Jurkat, Clone E6-1 (cell line): Measurements from ENCODE around the gene CLEC2L.
"Not testable (repeated sequence)": the region's sequence is repeated elsewhere in the genome, so short reads cannot be mapped to it uniquely, and the experiment has no call there.

Source experiments
- DNase-seq: peaks from one replicate; pipeline ENCODE4 v3.0.0-alpha.2; 2011; ENCODE audit warnings: low read depth, low spot score
- H3K4me3 ChIP-seq: 2 replicates; pipeline ENCODE4 v1.5.1; 2011; ENCODE audit warnings: mild to moderate bottlenecking, low read length, control low read depth, moderate library complexity

CLEC2L gene

GRCh38 chr7:139543801-139544603, 20.5 kb downstream of the CLEC2L start:
- no peak overlapping the region for H3K4me3 ChIP-seq
- DNase-seq: no peak

GRCh38 chr7:139544645-139545044, 21.2 kb downstream of the CLEC2L start:
- no peak overlapping the region for H3K4me3 ChIP-seq

DNA sequence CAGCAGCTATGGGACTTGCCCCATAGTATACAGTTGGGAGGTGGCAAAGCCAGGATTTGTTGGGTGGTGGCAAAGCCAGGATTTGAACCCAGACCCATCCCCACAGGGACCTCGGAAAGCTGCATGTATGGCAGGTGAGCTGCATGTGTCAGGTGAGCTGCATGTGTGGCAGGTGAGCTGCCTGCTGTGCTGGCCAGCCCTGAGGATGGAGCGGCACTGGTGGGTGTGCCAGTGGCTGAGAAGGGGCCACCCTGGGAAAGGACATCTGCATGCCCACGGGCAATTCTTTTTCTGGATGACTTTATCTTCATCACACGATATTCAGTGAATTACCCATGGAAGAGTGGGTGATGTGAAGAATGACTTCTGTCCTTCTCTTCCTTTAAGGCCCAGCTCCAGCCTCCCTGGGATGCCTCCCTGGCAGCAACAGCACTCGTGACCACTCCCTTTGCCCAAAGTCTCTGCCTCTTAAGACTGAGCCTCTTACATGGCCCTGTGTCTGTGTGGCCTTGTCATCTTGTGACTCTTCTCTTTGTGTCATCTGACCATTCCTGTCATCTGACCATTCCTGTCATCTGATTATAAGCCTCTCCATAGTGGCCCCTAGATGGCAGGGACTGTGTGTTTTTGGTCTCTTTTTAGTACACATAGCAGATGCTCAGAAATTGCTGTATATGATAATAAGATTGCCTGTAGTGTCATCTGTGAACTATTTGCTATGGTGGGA, 25.0 kb downstream of the CLEC2L start:
- no peak for DNase-seq

More at GRCh38 chr7:139544645-139545044, 21.2 kb downstream of the CLEC2L start:
- no peak for DNase-seq

GRCh38 chr7:139553991-139554700, 30.7 kb downstream of the CLEC2L start:
- DNase-seq, H3K4me3 ChIP-seq: not testable (repeated sequence)

More for the DNA sequence above, 25.0 kb downstream of the CLEC2L start:
- no peak overlapping the region for H3K4me3 ChIP-seq

- no peak overlapping the region for H3K4me3 ChIP-seq
- DNase-seq: no peak
Observed at GRCh38 chr7:139557857-139558581, 34.5 kb downstream of the CLEC2L start.

- no peak overlapping the region for H3K4me3 ChIP-seq
- no peak for DNase-seq
Observed at GRCh38 chr7:139559364-139560105, 36.0 kb downstream of the CLEC2L start.

DNA sequence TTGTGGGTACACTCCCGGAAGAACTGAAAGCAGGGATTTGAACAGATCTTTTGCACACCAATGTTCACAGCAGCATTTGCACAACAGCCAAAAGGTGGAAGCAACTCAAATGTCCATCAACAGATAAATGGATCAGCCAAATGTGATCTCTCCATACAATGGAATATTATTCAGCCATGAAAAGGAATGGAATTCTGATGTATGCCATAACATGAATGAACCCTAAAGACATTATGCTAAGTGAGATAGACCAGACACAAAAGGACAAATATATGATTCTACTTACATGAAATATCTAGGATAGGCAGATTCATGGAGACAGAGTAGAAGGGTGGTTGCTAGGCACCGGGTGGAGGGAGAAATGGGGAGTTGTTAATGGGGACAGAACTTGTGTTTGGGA, 36.7 kb downstream of the CLEC2L start:
- DNase-seq: no peak
- no peak overlapping the region for H3K4me3 ChIP-seq

- H3K4me3 ChIP-seq: no peak overlapping the region
- no peak for DNase-seq
Observed at GRCh38 chr7:139560678-139561077, 37.2 kb downstream of the CLEC2L start.

- DNase-seq: no peak
Observed at GRCh38 chr7:139562491-139562890, 39.0 kb downstream of the CLEC2L start.

GRCh38 chr7:139562961-139563565, 39.6 kb downstream of the CLEC2L start:
- no peak for DNase-seq
- H3K4me3 ChIP-seq: no peak overlapping the region

More at GRCh38 chr7:139562491-139562890, 39.0 kb downstream of the CLEC2L start:
- H3K4me3 ChIP-seq: no peak overlapping the region

DNA sequence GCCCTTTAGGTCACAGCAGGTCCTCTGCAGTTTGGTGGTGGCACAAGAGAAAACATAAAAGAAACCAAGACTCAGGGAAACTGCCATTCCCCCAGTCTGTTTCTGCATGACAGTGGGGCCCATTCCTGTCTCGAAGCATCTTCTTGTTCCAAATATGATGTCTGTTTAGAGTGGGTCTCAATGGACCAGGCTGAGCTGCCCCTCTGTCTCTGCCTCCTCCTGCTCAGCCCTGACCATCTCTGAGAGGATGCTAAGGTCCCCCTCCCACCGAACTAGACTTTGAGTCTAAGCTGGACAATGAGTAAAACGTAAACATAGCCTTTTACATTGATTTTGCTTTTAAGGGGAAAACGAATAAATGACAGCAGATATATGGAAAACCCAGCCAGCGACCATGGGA, 40.4 kb downstream of the CLEC2L start:
- H3K4me3 ChIP-seq: no peak overlapping the region
- no peak for DNase-seq

DNA sequence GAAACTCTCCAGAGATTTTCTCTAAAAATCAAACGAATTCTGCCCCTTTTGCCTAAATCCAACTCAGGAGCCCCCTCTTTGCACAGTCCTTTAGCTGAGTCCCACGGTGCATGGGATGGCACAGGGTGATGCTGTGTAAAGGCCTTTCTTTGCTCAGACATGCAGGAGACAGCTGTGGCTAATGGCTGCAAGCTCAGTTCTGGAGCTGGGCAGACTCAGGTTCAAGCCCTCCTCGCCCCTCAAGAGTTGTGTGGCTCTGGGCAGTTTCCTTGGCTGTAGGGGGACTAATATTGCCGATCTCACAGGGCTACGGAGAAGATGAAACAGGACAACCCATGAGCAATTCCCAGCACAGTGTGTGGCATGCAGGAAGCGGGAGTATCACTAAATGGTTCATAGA, 42.6 kb downstream of the CLEC2L start:
- H3K4me3 ChIP-seq: no peak overlapping the region
- no peak for DNase-seq

DNA sequence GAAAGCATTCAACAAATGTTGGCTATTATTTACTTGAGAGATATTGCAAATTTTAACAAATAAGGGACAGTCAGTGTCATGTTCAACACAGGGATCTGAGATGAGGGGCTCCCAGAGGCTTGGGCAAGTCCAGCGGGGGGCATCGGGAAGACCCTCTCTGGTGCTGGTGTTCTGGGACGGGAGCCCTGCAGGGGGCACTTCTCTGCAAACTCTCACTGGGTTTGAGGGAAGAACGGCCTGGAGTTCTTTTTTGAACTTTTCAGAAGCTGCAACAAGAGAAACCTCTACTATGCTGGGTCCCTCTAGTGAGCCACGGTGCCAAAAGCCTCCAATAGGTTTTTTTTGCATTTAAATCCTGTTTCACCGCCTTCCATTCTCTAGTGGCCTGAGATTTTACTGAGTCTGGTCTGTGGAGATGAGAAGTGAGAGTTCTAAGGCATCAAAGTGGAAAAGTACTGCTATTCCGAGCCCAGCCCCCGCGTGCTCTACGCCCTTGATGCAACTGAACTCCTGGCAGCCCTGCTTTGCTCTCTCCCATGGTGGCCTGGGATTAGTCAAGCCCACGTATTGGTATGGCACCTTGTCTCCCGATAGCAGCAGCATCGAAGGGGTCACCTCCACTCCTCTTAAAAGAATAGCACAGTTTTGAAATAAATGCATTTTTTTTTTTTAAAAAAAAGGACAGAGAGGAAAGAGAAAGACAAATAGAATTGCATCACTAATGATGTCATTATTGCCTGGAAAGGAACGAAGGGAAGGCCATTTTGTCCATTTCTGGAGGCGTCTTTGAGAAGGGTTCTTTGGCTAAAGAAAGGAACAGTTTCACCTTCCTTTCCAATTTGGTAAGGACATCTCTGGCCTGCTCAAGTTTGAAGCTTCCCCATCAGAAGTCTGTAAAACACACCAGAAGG, 43.5 kb downstream of the CLEC2L start:
- DNase-seq: no peak
- no peak overlapping the region for H3K4me3 ChIP-seq

- no peak for DNase-seq
- no peak overlapping the region for H3K4me3 ChIP-seq
Observed at GRCh38 chr7:139567647-139568345, 44.3 kb downstream of the CLEC2L start.

DNA sequence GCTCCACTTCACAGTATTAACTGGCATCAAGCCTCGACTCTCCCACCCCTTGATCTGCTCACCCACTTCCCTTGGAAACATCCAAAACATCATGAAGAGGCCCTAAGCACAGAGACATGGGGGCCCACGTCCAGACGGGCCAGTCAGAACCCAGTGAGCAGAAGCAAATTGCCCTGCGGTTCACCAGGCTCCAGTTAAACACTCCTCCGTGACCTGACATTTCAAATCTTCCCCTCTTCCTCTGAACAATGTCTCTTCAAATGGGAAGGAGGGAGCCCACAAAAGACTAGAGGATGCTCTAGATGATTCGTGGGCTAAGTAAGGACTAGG, 44.8 kb downstream of the CLEC2L start:
- H3K4me3 ChIP-seq: no peak overlapping the region
- no peak for DNase-seq

DNA sequence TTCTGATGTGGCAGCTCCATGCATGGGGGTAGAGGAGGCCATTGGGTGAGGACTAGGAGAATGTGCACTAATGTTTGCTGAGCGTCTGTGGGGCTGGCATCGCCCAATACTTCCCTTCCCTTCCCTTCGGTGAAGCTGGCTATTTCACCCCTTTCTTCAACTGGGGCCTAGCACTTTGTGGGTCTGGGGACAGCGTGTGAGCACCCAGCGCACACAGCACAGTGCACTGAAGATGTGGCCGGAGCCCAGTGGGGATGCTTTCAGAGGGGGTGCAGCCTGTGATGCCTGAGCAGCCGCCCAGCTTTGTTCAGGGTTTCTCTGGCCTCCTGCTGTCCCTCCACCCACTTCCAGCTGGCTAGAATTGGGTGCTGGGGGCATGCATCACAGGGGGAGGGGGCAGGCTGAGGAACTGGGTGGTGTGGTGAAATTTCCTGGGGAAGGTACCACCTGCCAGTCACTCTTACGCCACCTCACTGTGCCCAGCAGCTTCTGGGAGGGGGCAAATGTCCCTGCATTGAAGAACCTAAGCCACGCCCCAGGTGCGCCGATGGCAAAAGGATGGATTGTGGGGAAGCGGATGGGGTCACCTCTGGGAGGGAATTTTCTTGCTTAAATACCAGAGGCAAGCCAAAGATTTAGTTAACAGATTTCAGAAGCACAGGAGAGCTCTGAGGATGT, 45.5 kb downstream of the CLEC2L start:
- no peak for DNase-seq
- H3K4me3 ChIP-seq: no peak overlapping the region
